Forelimb muscle (tissue), 1 donor: ENCODE data around the gene RPS10. TPM values are rescaled to one million over a fixed set of nuclear protein-coding genes. Genes with fewer than 3 reads are reported as not detected.
"Not testable (repeated sequence)": the region's sequence is repeated elsewhere in the genome, so short reads cannot be mapped to it uniquely, and the experiment has no call there.

Experiments
- DNase-seq: peaks from one replicate; pipeline ENCODE4 v3.0.0-alpha.2; 2013; ENCODE audit warnings: low read depth
- polyA plus RNA-seq: library from polyadenylated mRNA; unstranded; fragments of 120-200 nt; gene quantifications from one replicate; pipeline ENCODE4 v1.2.1, GENCODE V29; 2013; ENCODE audit not compliant: insufficient read length

Gene RPS10
- polyA plus RNA-seq, 1 donor = 1,953 TPM

DNA sequence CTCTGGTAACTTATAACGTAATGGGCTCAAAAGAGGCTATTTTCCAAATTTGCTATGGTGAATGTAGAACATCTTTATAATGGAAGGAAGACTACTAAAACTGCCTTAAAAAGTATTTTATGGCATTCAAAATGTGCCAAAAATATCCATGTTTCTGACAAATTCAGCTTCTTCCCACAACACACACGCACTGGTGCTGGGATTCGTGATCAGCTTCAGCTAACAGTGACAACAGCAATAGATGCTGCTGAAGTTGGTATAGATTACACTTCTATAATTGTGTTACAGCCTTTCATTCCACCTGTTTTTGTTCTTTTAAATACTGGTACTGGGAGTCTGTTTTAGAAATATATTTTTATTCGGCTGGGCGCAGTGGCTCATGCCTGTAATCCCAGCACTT, 52.4 kb downstream of the RPS10 start:
- no peak for DNase-seq

DNA sequence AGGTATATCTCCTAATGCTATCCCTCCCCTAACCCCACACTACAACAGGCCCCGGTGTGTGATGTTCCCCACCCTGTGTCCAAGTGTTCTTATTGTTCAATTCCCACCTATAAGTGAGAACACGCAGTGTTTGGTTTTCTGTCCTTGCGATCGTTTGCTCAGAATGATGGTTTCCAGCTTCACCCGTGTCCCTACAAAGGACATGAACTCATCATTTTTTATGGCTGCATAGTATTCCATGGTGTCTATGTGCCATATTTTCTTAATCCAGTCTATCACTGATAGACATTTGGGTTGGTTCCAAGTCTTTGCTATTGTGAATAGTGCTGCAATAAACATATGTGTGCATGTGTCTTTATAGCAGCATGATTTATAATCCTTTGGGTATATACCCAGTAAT, 54.0 kb downstream of the RPS10 start:
- not testable (repeated sequence) for DNase-seq

DNA sequence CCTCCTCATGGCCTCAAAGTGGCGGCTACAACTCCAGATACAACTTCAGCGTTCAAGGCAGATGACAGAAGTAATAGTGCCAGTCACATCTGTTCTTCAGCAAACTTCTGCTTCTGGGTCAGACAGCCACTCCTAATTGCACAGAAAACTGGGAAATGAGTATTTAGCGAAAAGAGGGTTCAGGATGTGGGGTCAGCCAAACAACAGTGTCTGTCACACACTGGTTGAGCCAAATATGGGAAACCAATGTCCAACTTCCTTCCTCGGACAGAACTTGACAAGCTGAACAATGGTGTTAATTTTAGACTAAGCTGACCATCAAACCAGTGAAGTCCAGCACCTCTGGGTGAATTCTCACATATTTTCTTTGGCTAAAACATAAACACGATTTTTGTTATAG, 55.5 kb downstream of the RPS10 start:
- no peak for DNase-seq

DNA sequence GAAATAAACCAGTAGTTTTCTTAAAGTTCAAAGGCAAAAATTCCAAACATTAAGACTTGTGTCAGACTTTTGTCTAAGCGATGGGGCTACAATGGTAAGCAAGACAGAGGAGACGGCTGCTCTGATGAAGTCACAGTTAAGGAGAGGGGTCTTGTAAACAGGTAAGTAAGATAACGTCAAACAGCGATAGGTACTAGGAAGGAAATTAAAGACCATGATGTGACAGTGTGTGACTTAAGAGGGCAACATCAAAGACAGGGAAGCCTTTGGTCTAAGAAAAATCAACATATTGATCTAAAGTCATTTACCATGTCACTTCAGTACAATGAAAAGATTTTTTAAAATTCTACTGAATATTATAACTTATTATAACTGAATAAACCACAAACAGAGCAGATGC, 56.5 kb downstream of the RPS10 start:
- DNase-seq = no peak

Other genes starting within 250 kb of the RPS10 start
- 110 TPM for gene HMGA1, start 189.2 kb downstream of the RPS10 start, polyA plus RNA-seq
- gene SMIM29, start 177.1 kb downstream of the RPS10 start, polyA plus RNA-seq = 7.6 TPM
- gene NUDT3, start 33.4 kb downstream of the RPS10 start, polyA plus RNA-seq = 29.6 TPM
- gene PACSIN1, start 40.0 kb upstream of the RPS10 start, polyA plus RNA-seq = 1.1 TPM
- 0.14 TPM for gene SPDEF, start 130.3 kb upstream of the RPS10 start, polyA plus RNA-seq